Measurements from ENCODE around the gene CD4.
A peak's percentile ranks its signal among the peaks of the same experiment; 100 is the strongest.
"Not testable (repeated sequence)": the region's sequence is repeated elsewhere in the genome, so short reads cannot be mapped to it uniquely, and the experiment has no call there.

CD4 gene

GRCh38 chr12:6847676-6848075 is 58.3 kb downstream of the CD4 start:
- DNase-seq (ENCODE audit: low read depth in 3 of 3), result no peak

GRCh38 chr12:6849427-6849826 is 60.1 kb downstream of the CD4 start:
- no peak for DNase-seq (ENCODE audit: low read depth in 3 of 3)

GRCh38 chr12:6849976-6850560 is 60.7 kb downstream of the CD4 start:
- DNase-seq (ENCODE audit: low read depth in 3 of 3), result no peak

GRCh38 chr12:6850796-6851152 is 61.4 kb downstream of the CD4 start:
- no peak for DNase-seq (ENCODE audit: low read depth in 3 of 3)

- DNase-seq (ENCODE audit: low read depth in 3 of 3), result peak; percentile 81 to 95 (median 86)
Observed at GRCh38 chr12:6851153-6851920, 62.0 kb downstream of the CD4 start, which contains the start of gene CDCA3. TSS of gene CDCA3 (minus strand) at chr12:6851286. CDS start at chr12:6850952, 334 bp downstream.

- peak; percentile 95 to 98 (median 97) for DNase-seq (ENCODE audit: low read depth in 3 of 3)
Observed at GRCh38 chr12:6851921-6852650, 62.8 kb downstream of the CD4 start, which contains the start of gene USP5. TSS of gene USP5 (plus strand) at chr12:6852150. CDS start at chr12:6852180, 30 bp downstream.

- peak in 2 of 3 experiments; percentile 58 to 80 for DNase-seq (ENCODE audit: low read depth in 3 of 3)
Observed at GRCh38 chr12:6852651-6853354, 63.5 kb downstream of the CD4 start.

GRCh38 chr12:6853626-6854025 is 64.3 kb downstream of the CD4 start:
- no peak for DNase-seq (ENCODE audit: low read depth in 3 of 3)

GRCh38 chr12:6854036-6854435 is 64.7 kb downstream of the CD4 start:
- DNase-seq (ENCODE audit: low read depth in 3 of 3), result no peak

- DNase-seq (ENCODE audit: low read depth in 3 of 3), result no peak
Observed at GRCh38 chr12:6855322-6855721, 66.0 kb downstream of the CD4 start.

- DNase-seq (ENCODE audit: low read depth in 3 of 3), result no peak
Observed at GRCh38 chr12:6858799-6859198, 69.5 kb downstream of the CD4 start.

- DNase-seq (ENCODE audit: low read depth in 3 of 3), result no peak
Observed at GRCh38 chr12:6860116-6860515, 70.8 kb downstream of the CD4 start.

GRCh38 chr12:6860942-6861341 is 71.6 kb downstream of the CD4 start:
- no peak for DNase-seq (ENCODE audit: low read depth in 3 of 3)

GRCh38 chr12:6861391-6861790 is 72.1 kb downstream of the CD4 start:
- no peak for DNase-seq (ENCODE audit: low read depth in 3 of 3)

- DNase-seq (ENCODE audit: low read depth in 3 of 3), result no peak
Observed at GRCh38 chr12:6863033-6863432, 73.7 kb downstream of the CD4 start.

GRCh38 chr12:6863586-6864321 is 74.4 kb downstream of the CD4 start:
- no peak for DNase-seq (ENCODE audit: low read depth in 3 of 3)

GRCh38 chr12:6865307-6865706 is 76.0 kb downstream of the CD4 start:
- not testable (repeated sequence) for DNase-seq (ENCODE audit: low read depth in 3 of 3)

GRCh38 chr12:6866163-6866919 is 77.0 kb downstream of the CD4 start:
- DNase-seq (ENCODE audit: low read depth in 3 of 3), result no peak

GRCh38 chr12:6866920-6867412 is 77.6 kb downstream of the CD4 start:
- no peak for DNase-seq (ENCODE audit: low read depth in 3 of 3)

Data from stimulated activated CD4-positive, alpha-beta T cell treated with anti-CD3 and anti-CD28 coated beads, TNF-alpha, amount 100 ng/mL, for 24 hours (primary cell).